GM19099 (cell line): Measurements from ENCODE around the gene RIMS1.

Experiments used
- POLR2A ChIP-seq: IDR thresholded peaks from 3 replicates; pipeline ENCODE4 v1.6.1; 2011; ENCODE audit warnings: low read depth; ENCODE audit not compliant: insufficient read length; ENCODE audit errors: extremely low read depth

The RIMS1 gene

GRCh38 chr6:72287801-72288200, 401.5 kb downstream of the RIMS1 start:
- TF ChIP-seq POLR2A, result no peak

GRCh38 chr6:72288592-72288991, 402.2 kb downstream of the RIMS1 start:
- TF ChIP-seq POLR2A, result no peak

GRCh38 chr6:72290620-72291019, 404.3 kb downstream of the RIMS1 start:
- no peak for TF ChIP-seq POLR2A

- TF ChIP-seq POLR2A, result no peak
Measured at GRCh38 chr6:72296375-72296774, 410.0 kb downstream of the RIMS1 start.

- TF ChIP-seq POLR2A, result no peak
Measured at GRCh38 chr6:72305971-72306370, 419.6 kb downstream of the RIMS1 start.

- no peak for TF ChIP-seq POLR2A
Measured at GRCh38 chr6:72316675-72317380, 430.5 kb downstream of the RIMS1 start.

- TF ChIP-seq POLR2A, result no peak
Measured at GRCh38 chr6:72321788-72322187, 435.4 kb downstream of the RIMS1 start.

- TF ChIP-seq POLR2A, result no peak
Measured at GRCh38 chr6:72322771-72323170, 436.4 kb downstream of the RIMS1 start.

- TF ChIP-seq POLR2A, result no peak
Measured at GRCh38 chr6:72324591-72324990, 438.2 kb downstream of the RIMS1 start.

- TF ChIP-seq POLR2A, result no peak
Measured at GRCh38 chr6:72328775-72329174, 442.4 kb downstream of the RIMS1 start.

GRCh38 chr6:72348926-72349325, 462.6 kb downstream of the RIMS1 start:
- no peak for TF ChIP-seq POLR2A

- no peak for TF ChIP-seq POLR2A
Measured at GRCh38 chr6:72350296-72350881, 464.0 kb downstream of the RIMS1 start.

- TF ChIP-seq POLR2A, result no peak
Measured at GRCh38 chr6:72363844-72364740, 477.7 kb downstream of the RIMS1 start.

- TF ChIP-seq POLR2A, result no peak
Measured at GRCh38 chr6:72365773-72366172, 479.4 kb downstream of the RIMS1 start.

- TF ChIP-seq POLR2A, result no peak
Measured at GRCh38 chr6:72367439-72367838, 481.1 kb downstream of the RIMS1 start.

- no peak for TF ChIP-seq POLR2A
Measured at GRCh38 chr6:72371473-72371872, 485.1 kb downstream of the RIMS1 start.

GRCh38 chr6:72374172-72374571, 487.8 kb downstream of the RIMS1 start:
- no peak for TF ChIP-seq POLR2A

- no peak for TF ChIP-seq POLR2A
Measured at GRCh38 chr6:72374857-72375256, 488.5 kb downstream of the RIMS1 start.
